Measurements from ENCODE around the gene HDAC7. TPM values are rescaled to one million over a fixed set of nuclear protein-coding genes. Genes with fewer than 3 reads are reported as not detected.

HDAC7 gene
- total RNA-seq, 2 donors from 2014 or later, result 146 to 154 TPM

DNA sequence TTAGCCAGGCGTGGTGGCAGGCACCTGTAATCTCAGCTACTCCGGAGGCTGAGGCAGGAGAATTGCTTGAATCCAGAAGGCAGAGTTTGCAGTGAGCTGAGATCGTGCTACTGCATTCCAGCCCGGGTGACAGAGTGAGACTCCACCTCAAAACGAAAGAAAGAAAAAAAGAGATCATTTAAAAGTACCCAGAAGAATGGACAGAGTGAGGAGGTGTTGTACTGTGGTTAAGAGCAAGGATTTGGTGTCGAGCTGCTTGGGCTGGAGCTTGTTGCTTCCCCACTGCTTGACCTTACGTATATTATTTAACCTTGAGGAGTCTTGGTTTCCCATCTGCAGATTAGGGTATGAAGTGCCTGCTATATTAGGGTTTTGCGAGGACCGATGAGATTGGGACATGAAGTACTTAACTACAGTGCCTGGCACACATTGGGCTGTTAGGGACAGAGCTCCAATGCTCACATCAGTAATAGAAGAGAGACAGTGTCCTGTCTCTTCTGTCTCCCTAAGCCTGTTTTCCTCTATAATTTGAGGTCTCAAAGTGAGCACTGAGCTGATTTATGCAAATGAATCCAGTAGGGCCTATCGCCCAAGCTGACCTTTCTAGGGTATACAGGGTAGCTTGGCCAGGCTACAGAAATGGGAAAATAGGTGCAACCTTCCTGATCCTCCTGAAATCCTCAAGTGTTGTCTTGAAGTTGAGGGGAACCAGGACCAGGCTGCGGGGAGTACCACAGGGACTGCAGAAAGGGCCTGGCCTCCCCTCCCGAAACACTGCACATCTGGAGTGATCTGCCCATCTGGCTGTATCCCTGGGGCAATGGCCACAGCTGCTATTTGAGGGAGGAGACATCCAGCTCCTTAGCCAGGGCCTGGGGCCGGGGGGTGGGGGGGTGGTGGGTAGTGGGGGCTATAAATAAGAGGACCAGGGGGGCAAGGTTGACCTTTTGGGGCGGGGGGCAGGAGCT is 8.6 kb upstream of the HDAC7 start:
- Histone ChIP-seq H3K4me3 (ENCODE audit: low read length) (no peak overlapping the region), H3K9me3 (ENCODE audit: control insufficient read depth, low read length) (no peaks in the 10 kb centered on the region), H3K4me1 (ENCODE audit: control insufficient read depth, insufficient read depth, low read length) (peaks cover 5% of the 10 kb centered on the region), H3K9ac (ENCODE audit: extremely low read depth, low read length, poor library complexity, severe bottlenecking) (no peak overlapping the region), H3K36me3 (ENCODE audit: control insufficient read depth, insufficient read depth, low read length) (no peaks in the 10 kb centered on the region), H3K27me3 (ENCODE audit: control insufficient read depth, insufficient read depth, low read length, poor library complexity, severe bottlenecking) (no peaks in the 10 kb centered on the region), H3K27ac (ENCODE audit: low read depth, low read length) (no peak overlapping the region)
- TF ChIP-seq, protein P1, sequence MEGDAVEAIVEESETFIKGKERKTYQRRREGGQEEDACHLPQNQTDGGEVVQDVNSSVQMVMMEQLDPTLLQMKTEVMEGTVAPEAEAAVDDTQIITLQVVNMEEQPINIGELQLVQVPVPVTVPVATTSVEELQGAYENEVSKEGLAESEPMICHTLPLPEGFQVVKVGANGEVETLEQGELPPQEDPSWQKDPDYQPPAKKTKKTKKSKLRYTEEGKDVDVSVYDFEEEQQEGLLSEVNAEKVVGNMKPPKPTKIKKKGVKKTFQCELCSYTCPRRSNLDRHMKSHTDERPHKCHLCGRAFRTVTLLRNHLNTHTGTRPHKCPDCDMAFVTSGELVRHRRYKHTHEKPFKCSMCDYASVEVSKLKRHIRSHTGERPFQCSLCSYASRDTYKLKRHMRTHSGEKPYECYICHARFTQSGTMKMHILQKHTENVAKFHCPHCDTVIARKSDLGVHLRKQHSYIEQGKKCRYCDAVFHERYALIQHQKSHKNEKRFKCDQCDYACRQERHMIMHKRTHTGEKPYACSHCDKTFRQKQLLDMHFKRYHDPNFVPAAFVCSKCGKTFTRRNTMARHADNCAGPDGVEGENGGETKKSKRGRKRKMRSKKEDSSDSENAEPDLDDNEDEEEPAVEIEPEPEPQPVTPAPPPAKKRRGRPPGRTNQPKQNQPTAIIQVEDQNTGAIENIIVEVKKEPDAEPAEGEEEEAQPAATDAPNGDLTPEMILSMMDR (conservative IDR thresholded peaks at IDR 0.05), result no peak
- H3K27me3 Mint-ChIP-seq (ENCODE audit: insufficient read depth), result peaks cover 2% of the 10 kb centered on the region
- 89% methylated on average over 8 to 14 of the region's 14 CpGs for WGBS, 2 experiments (ENCODE audit: insufficient coverage in 1 of 2, insufficient read length in 1 of 2)
- no peak overlapping the region for H3K27ac Mint-ChIP-seq
- H3K36me3 Mint-ChIP-seq (ENCODE audit: low read depth), result no peaks in the 10 kb centered on the region
- H3K4me3 Mint-ChIP-seq, result no peak overlapping the region
- H3K9me3 Mint-ChIP-seq, result no peaks in the 10 kb centered on the region
- peaks cover 26% of the 10 kb centered on the region for H3K4me1 Mint-ChIP-seq
- no peak for DNase-seq

DNA sequence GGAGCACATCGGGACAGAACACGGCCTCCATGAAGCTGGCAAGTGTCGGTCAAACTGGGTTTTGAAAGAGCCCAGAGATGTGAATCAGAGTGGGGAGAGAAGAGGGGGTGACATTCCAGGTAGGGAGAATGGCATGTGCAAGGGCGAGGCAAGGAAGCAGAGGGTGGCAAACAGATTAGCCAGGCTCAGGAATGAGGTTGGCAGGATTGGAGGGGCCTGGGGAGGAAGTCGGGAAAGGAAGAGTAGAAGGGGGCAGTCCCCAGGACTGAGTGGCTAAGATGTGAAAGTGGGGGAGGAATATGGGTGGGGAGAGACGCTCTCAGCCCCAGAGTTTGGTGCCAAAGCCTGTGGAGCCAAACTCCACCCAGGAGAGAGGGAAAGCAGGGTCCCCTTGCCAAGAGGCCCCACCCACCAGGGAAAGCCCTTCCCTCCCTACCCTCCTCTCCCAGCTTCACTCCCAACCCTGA is 5.5 kb upstream of the HDAC7 start:
- no peak overlapping the region for H3K27ac ChIP-seq (ENCODE audit: low read depth, low read length)
- Mint-ChIP-seq H3K27ac (peak overlapping the region; percentile 33), H3K27me3 (ENCODE audit: insufficient read depth) (peaks cover 3% of the 10 kb centered on the region), H3K9me3 (no peaks in the 10 kb centered on the region), H3K4me3 (no peak overlapping the region), H3K4me1 (peaks cover 46% of the 10 kb centered on the region), H3K36me3 (ENCODE audit: low read depth) (no peaks in the 10 kb centered on the region)
- no peaks in the 10 kb centered on the region for H3K27me3 ChIP-seq (ENCODE audit: control insufficient read depth, insufficient read depth, low read length, poor library complexity, severe bottlenecking)
- WGBS, 2 experiments (ENCODE audit: insufficient coverage in 1 of 2, insufficient read length in 1 of 2), result 92 to 95% methylated on average over 5 to 6 of the region's 6 CpGs
- TF ChIP-seq, protein P1 (conservative IDR thresholded peaks at IDR 0.05), result no peak
- peaks cover 13% of the 10 kb centered on the region for H3K4me1 ChIP-seq (ENCODE audit: control insufficient read depth, insufficient read depth, low read length)
- no peak overlapping the region for H3K4me3 ChIP-seq (ENCODE audit: low read length)
- no peak for DNase-seq
- no peak overlapping the region for H3K9ac ChIP-seq (ENCODE audit: extremely low read depth, low read length, poor library complexity, severe bottlenecking)
- no peaks in the 10 kb centered on the region for H3K9me3 ChIP-seq (ENCODE audit: control insufficient read depth, low read length)
- H3K36me3 ChIP-seq (ENCODE audit: control insufficient read depth, insufficient read depth, low read length), result no peaks in the 10 kb centered on the region

DNA sequence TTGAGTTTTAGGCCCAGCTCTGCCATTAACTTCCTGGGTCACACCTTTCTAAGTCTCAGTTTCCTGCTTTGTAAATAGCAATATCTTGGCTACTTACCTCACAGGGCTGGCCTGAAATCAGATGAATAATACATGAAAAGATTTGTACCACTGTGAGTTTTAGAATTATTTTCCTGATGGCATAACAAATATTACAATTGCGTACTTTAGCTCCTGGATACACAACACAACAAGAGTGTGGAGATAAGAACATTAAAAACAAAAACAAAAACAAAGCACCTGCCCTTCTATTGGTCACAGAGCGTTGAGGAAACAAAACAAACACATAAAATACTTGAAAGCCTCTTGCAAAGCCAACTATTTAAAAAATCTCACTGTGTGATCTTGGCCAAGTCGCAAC is 4.9 kb upstream of the HDAC7 start:
- peaks cover 48% of the 10 kb centered on the region for H3K4me1 Mint-ChIP-seq

More for the DNA sequence above, 4.9 kb upstream of the HDAC7 start:
- Histone ChIP-seq H3K36me3 (ENCODE audit: control insufficient read depth, insufficient read depth, low read length) (no peaks in the 10 kb centered on the region), H3K4me1 (ENCODE audit: control insufficient read depth, insufficient read depth, low read length) (peaks cover 13% of the 10 kb centered on the region), H3K9me3 (ENCODE audit: control insufficient read depth, low read length) (no peaks in the 10 kb centered on the region), H3K27me3 (ENCODE audit: control insufficient read depth, insufficient read depth, low read length, poor library complexity, severe bottlenecking) (no peaks in the 10 kb centered on the region), H3K27ac (ENCODE audit: low read depth, low read length) (no peak overlapping the region), H3K4me3 (ENCODE audit: low read length) (no peak overlapping the region), H3K9ac (ENCODE audit: extremely low read depth, low read length, poor library complexity, severe bottlenecking) (no peak overlapping the region)
- Mint-ChIP-seq H3K36me3 (ENCODE audit: low read depth) (no peaks in the 10 kb centered on the region), H3K27me3 (ENCODE audit: insufficient read depth) (peaks cover 3% of the 10 kb centered on the region), H3K9me3 (no peaks in the 10 kb centered on the region), H3K27ac (peak overlapping the region; percentile 33), H3K4me3 (no peak overlapping the region)
- no peak for DNase-seq
- TF ChIP-seq, protein P1 (conservative IDR thresholded peaks at IDR 0.05), result no peak
- 83 to 100% methylated on average over 1 to 3 of the region's 3 CpGs for WGBS, 2 experiments (ENCODE audit: insufficient coverage in 1 of 2, insufficient read length in 1 of 2)

Data from endodermal cell (in vitro differentiated cells).